Natural killer cell treated with Interleukin-12 subunit alpha and Interleukin-12 subunit beta and Interleukin-15 and Interleukin-18, amount 100 ng/mL, for 72 hours (primary cell): ENCODE measurements around the gene TICRR. TPM values are rescaled to one million over a fixed set of nuclear protein-coding genes. Genes with fewer than 3 reads are reported as not detected.

ENCODE experiments used
- ATAC-seq, 2 donors: fragments of 150-1000 bp; cut with Tn5 transposase in 1 of 2; sonication (Bioruptor Pico), chemical (Tn5 transposase) in 1 of 2; 2 replicates each; pipeline ENCODE4 v1.10.0; 2021
- DNase-seq: peaks from one replicate; pipeline ENCODE4 v3.0.0; 2022; ENCODE audit warnings: low spot score
- H3K27ac Mint-ChIP-seq, 2 donors: 1 replicate in 1 of 2; 2 replicates in 1 of 2; pipeline ENCODE4 v1.8.0; 2022; ENCODE audit warnings: mixed read lengths in 2 of 2, mild to moderate bottlenecking in 1 of 2, moderate library complexity in 1 of 2
- H3K27me3 Mint-ChIP-seq, 2 donors: 1 replicate in 1 of 2; 2 replicates in 1 of 2; pipeline ENCODE4 v1.8.0; 2022; ENCODE audit warnings: mixed read lengths in 2 of 2
- H3K36me3 Mint-ChIP-seq: one replicate; pipeline ENCODE4 v1.8.0; 2022; ENCODE audit warnings: mixed read lengths
- H3K4me1 Mint-ChIP-seq, 2 donors: 1 replicate in 1 of 2; 2 replicates in 1 of 2; pipeline ENCODE4 v1.8.0; 2022; ENCODE audit warnings: low read depth in 2 of 2, mixed read lengths in 2 of 2, mild to moderate bottlenecking in 1 of 2
- H3K4me3 Mint-ChIP-seq: one replicate; pipeline ENCODE4 v1.8.0; 2022; ENCODE audit warnings: mixed read lengths
- H3K9me3 Mint-ChIP-seq: 2 replicates; pipeline ENCODE4 v1.8.0; 2022; ENCODE audit warnings: mixed read lengths
- total RNA-seq, 2 donors: library from RNA; stranded (reverse); gene quantifications; one replicate each; pipeline ENCODE4 v1.2.3, GENCODE V29; 2022

Gene TICRR
- total RNA-seq, 2 donors from 2014 or later: 12.9 to 42.1 TPM

GRCh38 chr15:89671687-89672086 is 96.4 kb downstream of the TICRR start:
- H3K36me3 Mint-ChIP-seq: no peaks in the 10 kb centered on the region
- no peaks in the 10 kb centered on the region for H3K4me1 Mint-ChIP-seq
- no peak overlapping the region for H3K27ac Mint-ChIP-seq
- ATAC-seq (no peak), DNase-seq (no peak)
- H3K9me3 Mint-ChIP-seq: no peaks in the 10 kb centered on the region
- H3K27me3 Mint-ChIP-seq: peaks cover 0 to 3% of the 10 kb centered on the region in 2 donors
- H3K4me3 Mint-ChIP-seq: no peak overlapping the region

- H3K4me3 Mint-ChIP-seq: no peak overlapping the region
- H3K27me3 Mint-ChIP-seq: peaks cover 0 to 3% of the 10 kb centered on the region in 2 donors
- no peaks in the 10 kb centered on the region for H3K36me3 Mint-ChIP-seq
- H3K27ac Mint-ChIP-seq: no peak overlapping the region
- H3K4me1 Mint-ChIP-seq: no peaks in the 10 kb centered on the region
- no peaks in the 10 kb centered on the region for H3K9me3 Mint-ChIP-seq
- DNase-seq (no peak), ATAC-seq (no peak)
Measured at GRCh38 chr15:89672221-89673164, 97.2 kb downstream of the TICRR start.

- no peak overlapping the region for H3K27ac Mint-ChIP-seq
- no peaks in the 10 kb centered on the region for H3K4me1 Mint-ChIP-seq
- H3K27me3 Mint-ChIP-seq: peaks cover 0 to 3% of the 10 kb centered on the region in 2 donors
- ATAC-seq (no peak), DNase-seq (no peak)
- no peaks in the 10 kb centered on the region for H3K36me3 Mint-ChIP-seq
- no peaks in the 10 kb centered on the region for H3K9me3 Mint-ChIP-seq
- H3K4me3 Mint-ChIP-seq: no peak overlapping the region
Measured at GRCh38 chr15:89673165-89673512, 97.9 kb downstream of the TICRR start.

GRCh38 chr15:89674526-89674925 is 99.3 kb downstream of the TICRR start:
- H3K9me3 Mint-ChIP-seq: no peaks in the 10 kb centered on the region
- no peak overlapping the region for H3K4me3 Mint-ChIP-seq
- H3K27ac Mint-ChIP-seq: no peak overlapping the region
- ATAC-seq (no peak), DNase-seq (no peak)
- peaks cover 0 to 3% of the 10 kb centered on the region in 2 donors for H3K27me3 Mint-ChIP-seq
- H3K36me3 Mint-ChIP-seq: no peaks in the 10 kb centered on the region
- H3K4me1 Mint-ChIP-seq: no peaks in the 10 kb centered on the region

GRCh38 chr15:89675606-89676005 is 100.3 kb downstream of the TICRR start:
- no peak for DNase-seq

GRCh38 chr15:89677381-89677780 is 102.1 kb downstream of the TICRR start:
- Mint-ChIP-seq H3K9me3 (no peaks in the 10 kb centered on the region), H3K27ac (no peak overlapping the region), H3K4me1 (no peaks in the 10 kb centered on the region), H3K27me3 (peaks cover 0 to 3% of the 10 kb centered on the region in 2 donors), H3K36me3 (no peaks in the 10 kb centered on the region), H3K4me3 (no peak overlapping the region)
- ATAC-seq (no peak), DNase-seq (no peak)

More at GRCh38 chr15:89675606-89676005, 100.3 kb downstream of the TICRR start:
- Mint-ChIP-seq H3K36me3 (no peaks in the 10 kb centered on the region), H3K4me3 (no peak overlapping the region), H3K4me1 (no peaks in the 10 kb centered on the region), H3K9me3 (no peaks in the 10 kb centered on the region), H3K27ac (no peak overlapping the region), H3K27me3 (peaks cover 0 to 3% of the 10 kb centered on the region in 2 donors)
- no peak for ATAC-seq

Other genes with a start within 250 kb of the TICRR start
- 100 to 1,000 TPM; 169 to 184 TPM for gene POLG, start 240.6 kb upstream of the TICRR start, total RNA-seq
- not detected for gene RHCG, start 78.9 kb upstream of the TICRR start, total RNA-seq
- gene KIF7, start 80.0 kb downstream of the TICRR start, total RNA-seq: 1 to 10 TPM in 1 of 2 donors, under 1 TPM in 1; 1.00 to 1.4 TPM
- gene PLIN1, start 103.9 kb downstream of the TICRR start, total RNA-seq: 1 to 10 TPM in 1 of 2 donors, under 1 TPM in 1; 0.33 to 1.0 TPM
- 1 to 10 TPM; 3.1 to 3.2 TPM for gene PEX11A, start 115.3 kb downstream of the TICRR start, total RNA-seq
- gene WDR93, start 115.3 kb downstream of the TICRR start, total RNA-seq: not detected
- 1 to 10 TPM; 2.3 to 4.0 TPM for gene MESP1, start 175.8 kb downstream of the TICRR start, total RNA-seq
- not detected for gene MESP2, start 200.9 kb downstream of the TICRR start, total RNA-seq
- gene ANPEP, start 239.4 kb downstream of the TICRR start, total RNA-seq: 1 to 10 TPM in 1 of 2 donors, not detected in 1; 3.2 TPM